ENCODE measurements around the gene TMCO4.

DNA sequence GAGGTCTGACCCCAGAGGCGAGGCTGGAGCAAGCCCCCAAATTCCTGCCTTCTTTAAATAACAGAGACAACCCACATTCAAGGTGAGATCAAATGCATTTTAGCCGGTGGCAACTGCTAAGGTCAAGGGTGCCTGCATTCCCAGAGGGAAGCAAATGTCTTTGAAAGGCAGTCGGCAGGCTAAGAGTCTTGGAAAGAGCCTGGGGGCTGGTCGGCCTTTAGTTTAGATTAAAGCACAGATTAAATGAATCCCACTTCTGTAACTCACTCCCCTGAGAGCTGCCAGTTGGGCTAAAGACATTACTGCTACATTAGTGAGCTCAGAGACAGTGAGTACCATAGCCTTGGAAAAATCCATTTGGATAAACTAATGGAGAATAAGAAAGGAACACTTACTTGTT, 75.8 kb downstream of the TMCO4 start:
- TF ChIP-seq, protein P1, sequence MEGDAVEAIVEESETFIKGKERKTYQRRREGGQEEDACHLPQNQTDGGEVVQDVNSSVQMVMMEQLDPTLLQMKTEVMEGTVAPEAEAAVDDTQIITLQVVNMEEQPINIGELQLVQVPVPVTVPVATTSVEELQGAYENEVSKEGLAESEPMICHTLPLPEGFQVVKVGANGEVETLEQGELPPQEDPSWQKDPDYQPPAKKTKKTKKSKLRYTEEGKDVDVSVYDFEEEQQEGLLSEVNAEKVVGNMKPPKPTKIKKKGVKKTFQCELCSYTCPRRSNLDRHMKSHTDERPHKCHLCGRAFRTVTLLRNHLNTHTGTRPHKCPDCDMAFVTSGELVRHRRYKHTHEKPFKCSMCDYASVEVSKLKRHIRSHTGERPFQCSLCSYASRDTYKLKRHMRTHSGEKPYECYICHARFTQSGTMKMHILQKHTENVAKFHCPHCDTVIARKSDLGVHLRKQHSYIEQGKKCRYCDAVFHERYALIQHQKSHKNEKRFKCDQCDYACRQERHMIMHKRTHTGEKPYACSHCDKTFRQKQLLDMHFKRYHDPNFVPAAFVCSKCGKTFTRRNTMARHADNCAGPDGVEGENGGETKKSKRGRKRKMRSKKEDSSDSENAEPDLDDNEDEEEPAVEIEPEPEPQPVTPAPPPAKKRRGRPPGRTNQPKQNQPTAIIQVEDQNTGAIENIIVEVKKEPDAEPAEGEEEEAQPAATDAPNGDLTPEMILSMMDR (conservative IDR thresholded peaks at IDR 0.05; ENCODE audit: low read length) = no peak
- no peak for TF ChIP-seq EZH2phosphoT487 (IDR thresholded peaks at IDR 0.05; ENCODE audit: borderline replicate concordance)
